T-helper 17 cell (primary cell): ENCODE results near the gene ILKAP. TPM values are rescaled to one million over a fixed set of nuclear protein-coding genes. Genes with fewer than 3 reads are reported as not detected.

ENCODE experiments used
- ATAC-seq: fragments of 150-1000 bp; cut with Tn5 transposase; 2 replicates; pipeline ENCODE4 v1.10.0; 2021; ENCODE audit warnings: mild to moderate bottlenecking, moderate library complexity
- DNase-seq, 3 donors: peaks; one replicate each; pipeline versions ENCODE4 v3.0.0 to v3.0.0-alpha.2; 2020 to 2021
- H3K9me3 ChIP-seq: one replicate; pipeline ENCODE4 v1.7.0; 2013; ENCODE audit warnings: low read length, mild to moderate bottlenecking; ENCODE audit not compliant: control insufficient read depth, poor library complexity, severe bottlenecking
- H3K27ac Mint-ChIP-seq: one replicate; pipeline ENCODE4 v1.8.0; 2022; ENCODE audit warnings: mild to moderate bottlenecking, moderate library complexity, mixed read lengths
- H3K27me3 Mint-ChIP-seq: one replicate; pipeline ENCODE4 v1.8.0; 2022; ENCODE audit warnings: mixed read lengths
- H3K36me3 Mint-ChIP-seq: one replicate; pipeline ENCODE4 v1.8.0; 2022; ENCODE audit warnings: low read depth, mixed read lengths
- H3K4me1 Mint-ChIP-seq: one replicate; pipeline ENCODE4 v1.8.0; 2022; ENCODE audit warnings: mild to moderate bottlenecking, mixed read lengths
- H3K4me3 Mint-ChIP-seq: one replicate; pipeline ENCODE4 v1.8.0; 2022; ENCODE audit warnings: mild to moderate bottlenecking, moderate library complexity, mixed read lengths
- total RNA-seq, 4 donors: library from RNA in 2 of 4; stranded (reverse) in 2 of 4; gene quantifications; one replicate each; pipeline ENCODE4 v1.2.3 and lab custom pipeline; 2022 to 2026

Gene ILKAP
- total RNA-seq (100 to 1,000 TPM; 114 to 123 TPM), total RNA-seq (lab: John Stamatoyannopoulos, UW) (55.1 to 56.0 reads per million in 2 donors)

DNA sequence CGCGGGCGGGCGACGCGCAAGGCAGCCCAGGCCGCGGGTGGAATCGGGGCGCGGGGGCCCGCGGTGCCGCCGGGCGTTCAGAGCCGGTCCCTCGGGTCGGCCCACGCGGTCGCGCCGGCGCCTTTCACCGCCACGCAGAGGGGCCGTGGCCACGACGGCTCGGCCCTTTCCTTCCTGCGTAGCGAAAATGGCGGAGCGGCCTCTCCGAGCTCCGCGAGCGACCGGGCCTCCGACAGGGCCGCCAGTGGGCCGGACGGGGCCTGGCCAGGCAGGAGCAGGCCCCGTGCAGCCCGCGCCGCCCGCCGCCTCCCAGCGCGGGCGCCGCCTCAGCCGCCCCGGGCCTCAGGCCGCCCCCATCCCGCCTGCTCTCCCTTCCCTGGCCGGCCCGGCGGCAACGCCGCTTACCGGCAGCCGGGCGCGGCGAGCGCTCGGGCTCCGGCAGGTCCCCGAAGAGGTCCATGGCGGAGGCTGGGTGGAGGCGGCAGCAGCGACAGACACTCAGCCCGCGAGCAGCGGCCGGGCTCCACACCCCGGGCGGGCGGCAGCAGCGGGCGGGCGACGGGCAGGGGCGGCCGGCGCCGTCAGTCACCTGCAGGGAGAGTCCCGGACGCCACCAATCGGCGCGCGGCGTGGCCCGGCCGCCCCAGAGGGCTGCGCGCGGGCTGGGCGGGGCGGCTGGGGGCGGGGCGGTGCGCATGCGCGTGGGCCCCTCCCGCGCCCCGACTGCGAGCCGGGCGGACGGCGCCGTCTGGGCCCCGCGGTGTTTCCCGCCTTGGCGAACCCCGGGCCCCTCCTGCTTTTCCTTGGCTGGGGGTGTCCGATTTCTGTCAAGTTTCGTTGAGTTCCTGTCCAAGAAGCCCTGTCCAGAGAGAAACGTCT lies at the start of gene ILKAP:
Gene ILKAP, minus strand, starts transcription at position 602 of the 879 bp plus-strand sequence. Its CDS starts 142 bp downstream, at position 460.
- ATAC-seq (peak; percentile 97), DNase-seq (peak; percentile 91 to 96 (median 91))
- H3K4me1 Mint-ChIP-seq, result peaks cover 20% of the 10 kb centered on the region
- H3K27me3 Mint-ChIP-seq, result no peaks in the 10 kb centered on the region
- H3K27ac Mint-ChIP-seq, result peak within 1 kb of the TSS; percentile 91
- no peaks in the 10 kb centered on the region for H3K9me3 ChIP-seq
- no peaks in the 10 kb centered on the region for H3K36me3 Mint-ChIP-seq
- H3K4me3 Mint-ChIP-seq, result peak within 1 kb of the TSS; percentile 87

DNA sequence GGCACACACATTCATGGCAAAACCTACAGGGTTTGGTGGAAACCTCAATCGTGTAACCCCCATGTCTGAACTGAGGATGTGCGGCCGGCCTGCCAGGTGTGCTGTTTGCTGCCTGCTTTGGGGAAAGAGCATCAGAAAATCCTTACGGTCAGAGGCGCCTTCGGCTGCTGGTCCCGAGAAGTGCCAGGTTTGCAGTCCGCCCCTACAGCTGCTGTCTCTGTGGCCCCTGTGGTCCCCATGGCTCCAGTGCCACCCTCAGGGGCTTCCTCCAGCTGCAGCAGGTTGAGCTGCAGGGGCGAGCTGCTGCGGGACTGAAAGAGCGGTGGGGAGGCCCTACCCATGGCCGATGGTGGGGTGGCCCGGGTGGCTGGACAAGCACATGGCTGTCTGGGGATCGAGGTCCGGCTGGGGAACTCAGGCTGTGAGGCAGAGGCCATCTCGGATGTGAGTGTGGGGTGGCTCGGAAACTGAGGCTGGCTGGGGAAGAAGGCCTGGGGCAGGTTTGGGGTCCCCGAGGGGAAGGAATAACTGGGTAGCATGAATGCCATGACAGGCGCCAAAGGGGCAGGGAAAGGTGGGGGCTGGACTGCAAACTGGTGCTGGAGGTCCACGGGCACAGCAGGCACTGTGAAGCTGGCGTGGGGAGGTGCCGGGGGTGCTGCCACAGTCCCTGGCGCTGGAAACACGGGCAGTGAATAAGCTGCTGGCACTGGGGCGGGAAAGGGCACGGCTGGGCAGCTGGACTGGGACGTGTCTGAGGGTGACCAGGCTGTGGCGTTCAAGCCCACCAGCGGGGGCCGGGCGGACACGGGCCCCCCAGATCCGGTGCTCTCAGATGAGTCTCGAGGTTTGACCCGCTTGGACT lies 49.5 kb upstream of the ILKAP start:
- no peaks in the 10 kb centered on the region for H3K4me1 Mint-ChIP-seq
- H3K9me3 ChIP-seq, result no peaks in the 10 kb centered on the region
- DNase-seq (no peak), ATAC-seq (no peak)
- no peaks in the 10 kb centered on the region for H3K27me3 Mint-ChIP-seq
- H3K36me3 Mint-ChIP-seq, result no peaks in the 10 kb centered on the region
- no peak overlapping the region for H3K27ac Mint-ChIP-seq
- H3K4me3 Mint-ChIP-seq, result no peak overlapping the region

- no peaks in the 10 kb centered on the region for H3K36me3 Mint-ChIP-seq
- H3K27me3 Mint-ChIP-seq, result no peaks in the 10 kb centered on the region
- ATAC-seq (no peak), DNase-seq (no peak)
- H3K4me1 Mint-ChIP-seq, result no peaks in the 10 kb centered on the region
- no peak overlapping the region for H3K4me3 Mint-ChIP-seq
- H3K27ac Mint-ChIP-seq, result no peak overlapping the region
- no peaks in the 10 kb centered on the region for H3K9me3 ChIP-seq
Measured at GRCh38 chr2:238251986-238252385, 48.5 kb upstream of the ILKAP start.

DNA sequence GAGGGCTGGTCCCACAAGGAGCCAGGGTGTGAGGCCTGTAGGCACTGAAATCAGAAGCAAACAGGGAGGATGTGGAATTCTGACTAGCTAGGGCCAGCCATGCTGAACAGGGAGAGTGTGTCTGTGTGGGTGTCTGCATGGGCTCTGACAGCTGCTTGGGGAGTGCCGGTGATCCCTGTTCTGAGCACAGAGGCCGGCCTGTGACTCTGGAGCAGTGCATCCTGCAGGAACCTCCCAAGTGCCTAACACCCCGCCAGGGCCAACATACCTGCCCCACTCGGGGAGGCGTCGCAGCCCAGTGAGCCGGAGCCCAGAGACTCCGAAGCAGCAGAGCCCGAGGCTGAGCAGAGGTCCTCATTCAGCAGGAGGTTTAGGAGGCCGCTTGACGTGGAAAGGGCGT lies 47.8 kb upstream of the ILKAP start:
- H3K4me1 Mint-ChIP-seq, result no peaks in the 10 kb centered on the region
- no peak overlapping the region for H3K4me3 Mint-ChIP-seq
- no peaks in the 10 kb centered on the region for H3K36me3 Mint-ChIP-seq
- no peak overlapping the region for H3K27ac Mint-ChIP-seq
- ATAC-seq, result no peak
- no peaks in the 10 kb centered on the region for H3K27me3 Mint-ChIP-seq
- H3K9me3 ChIP-seq, result no peaks in the 10 kb centered on the region
- no peak for DNase-seq

DNA sequence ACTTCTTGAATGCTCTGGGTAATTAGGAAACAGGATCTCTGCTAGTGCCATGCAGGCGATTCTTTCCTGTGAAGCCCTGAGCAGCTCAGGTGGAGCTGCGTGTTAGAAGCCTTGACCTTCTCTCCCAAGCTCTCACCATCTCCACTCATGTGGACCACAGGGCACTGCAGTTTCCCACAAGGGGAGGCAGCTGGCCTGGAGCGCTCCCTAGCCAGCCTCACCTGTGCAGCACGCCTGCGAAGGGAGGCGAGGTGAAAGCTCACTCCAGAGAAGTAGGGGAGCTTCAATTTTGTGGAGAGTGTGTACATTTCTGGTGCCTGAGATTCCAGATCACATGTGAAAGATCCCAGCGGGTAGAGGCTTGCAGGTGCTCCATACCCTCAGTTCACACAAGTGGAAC lies 47.4 kb upstream of the ILKAP start:
- H3K9me3 ChIP-seq, result no peaks in the 10 kb centered on the region
- Mint-ChIP-seq H3K4me1 (no peaks in the 10 kb centered on the region), H3K27ac (no peak overlapping the region), H3K36me3 (no peaks in the 10 kb centered on the region), H3K4me3 (no peak overlapping the region), H3K27me3 (no peaks in the 10 kb centered on the region)
- ATAC-seq (no peak), DNase-seq (no peak)

DNA sequence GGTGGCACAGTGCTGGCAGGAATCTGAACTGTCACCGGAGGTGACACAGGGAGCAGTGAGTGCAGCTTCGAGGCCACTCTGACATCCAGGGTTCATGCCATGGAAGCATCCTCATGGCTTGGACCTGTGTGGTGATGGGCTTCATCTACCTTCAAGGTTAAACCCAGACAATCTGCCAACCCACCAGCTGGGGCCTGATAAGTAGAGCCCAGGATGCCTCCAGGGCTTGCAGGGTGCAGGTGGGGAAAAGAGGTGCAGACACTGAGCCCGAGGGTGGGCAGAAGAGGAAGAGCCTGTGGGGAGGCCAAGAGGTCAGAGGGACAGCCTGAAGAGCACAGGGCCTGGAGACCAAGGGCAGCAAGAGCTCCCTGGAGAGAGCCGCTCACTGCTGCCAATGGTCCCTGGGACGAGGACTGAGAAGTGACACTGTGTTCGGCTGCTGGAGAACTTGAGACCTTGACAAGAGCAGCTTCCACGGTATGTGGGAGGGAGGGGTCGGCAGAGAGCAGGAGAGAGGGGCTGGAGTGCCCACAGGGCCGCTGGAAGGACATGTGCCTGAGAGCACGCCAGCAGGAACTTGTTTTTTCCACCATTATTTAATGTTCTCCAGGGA lies 44.5 kb upstream of the ILKAP start:
- no peak for DNase-seq
- no peaks in the 10 kb centered on the region for H3K9me3 ChIP-seq
- Mint-ChIP-seq H3K36me3 (no peaks in the 10 kb centered on the region), H3K27ac (peak overlapping the region; percentile 9), H3K4me1 (no peaks in the 10 kb centered on the region), H3K4me3 (no peak overlapping the region), H3K27me3 (no peaks in the 10 kb centered on the region)
- no peak for ATAC-seq

DNA sequence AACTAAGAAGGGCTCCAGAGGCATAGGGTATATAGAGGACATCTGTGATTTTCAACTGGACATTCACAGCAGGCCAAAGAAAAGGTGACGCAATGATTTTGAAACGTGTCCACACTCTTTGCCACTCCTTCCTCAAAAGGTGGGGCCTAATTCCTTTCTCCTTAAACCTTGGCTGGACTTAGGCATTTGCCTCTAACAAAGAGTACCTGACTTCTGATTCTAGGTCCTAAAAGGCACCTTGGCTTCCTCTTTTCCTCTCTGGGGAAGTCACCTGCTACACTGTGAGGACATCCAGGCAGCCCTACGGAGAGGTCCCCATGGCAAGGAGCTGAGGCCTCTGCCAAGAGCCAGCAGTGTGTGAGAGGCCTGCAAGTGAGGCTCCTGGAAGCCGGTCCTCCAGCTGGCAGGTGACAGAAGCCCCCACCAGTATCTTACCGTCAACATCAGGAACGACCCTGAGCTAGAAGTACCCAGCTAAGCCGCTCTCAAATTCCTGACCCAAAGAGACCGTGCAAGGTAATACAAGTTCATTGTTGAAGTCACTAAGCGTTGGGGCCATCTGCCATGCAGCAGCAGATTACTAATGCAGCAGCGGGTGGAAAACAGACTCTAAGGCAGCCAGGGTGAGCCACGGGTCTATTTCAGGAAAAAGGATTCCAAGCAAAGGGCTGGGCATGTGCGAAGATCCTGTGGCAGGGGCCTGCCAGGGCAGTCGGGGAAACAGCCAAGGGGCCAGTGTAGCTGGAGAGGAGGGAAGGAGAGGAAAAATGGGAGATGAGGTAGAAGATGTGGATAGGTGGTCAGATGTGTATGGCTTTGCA lies 43.7 kb upstream of the ILKAP start:
- H3K4me3 Mint-ChIP-seq, result no peak overlapping the region
- H3K9me3 ChIP-seq, result no peaks in the 10 kb centered on the region
- DNase-seq, result no peak
- ATAC-seq, result no peak
- H3K4me1 Mint-ChIP-seq, result peaks cover 2% of the 10 kb centered on the region
- no peaks in the 10 kb centered on the region for H3K27me3 Mint-ChIP-seq
- H3K27ac Mint-ChIP-seq, result peak overlapping the region; percentile 9
- no peaks in the 10 kb centered on the region for H3K36me3 Mint-ChIP-seq

GRCh38 chr2:238244151-238244550 lies 40.7 kb upstream of the ILKAP start:
- Mint-ChIP-seq H3K27ac (no peak overlapping the region), H3K4me1 (peaks cover 13% of the 10 kb centered on the region), H3K27me3 (no peaks in the 10 kb centered on the region), H3K36me3 (peaks cover 2% of the 10 kb centered on the region), H3K4me3 (no peak overlapping the region)
- DNase-seq (no peak), ATAC-seq (no peak)
- H3K9me3 ChIP-seq, result no peaks in the 10 kb centered on the region

DNA sequence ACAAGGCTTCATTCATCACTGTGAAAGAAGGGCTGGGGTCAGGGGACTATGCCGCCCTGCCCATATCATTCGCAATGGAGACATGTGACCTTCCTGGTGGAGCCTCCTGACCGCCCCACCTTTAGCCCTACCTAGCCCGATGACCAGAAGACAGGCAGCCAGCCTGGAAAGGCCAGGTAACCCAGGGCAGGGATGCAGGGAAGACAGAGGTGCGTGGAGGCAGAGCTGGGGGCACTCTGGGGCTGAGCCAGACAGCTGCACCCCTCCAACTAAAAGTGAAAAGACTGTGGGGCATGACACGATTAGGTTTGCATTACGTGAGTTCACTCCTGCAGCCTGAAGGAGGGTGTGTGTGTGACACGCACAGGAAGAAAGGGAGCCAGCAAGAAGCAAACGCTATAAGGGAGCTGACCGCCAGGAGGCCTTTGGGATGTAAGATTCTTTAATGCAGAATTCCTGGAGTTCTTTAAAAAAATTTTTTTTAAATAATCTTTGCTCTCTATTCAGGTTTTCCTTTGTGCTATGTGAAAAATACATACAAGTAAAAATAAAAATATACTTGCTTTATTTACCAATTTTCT lies 40.1 kb upstream of the ILKAP start:
- peak overlapping the region; percentile 47 for H3K27ac Mint-ChIP-seq
- peaks cover 2% of the 10 kb centered on the region for H3K36me3 Mint-ChIP-seq
- peaks cover 13% of the 10 kb centered on the region for H3K4me1 Mint-ChIP-seq
- ATAC-seq (no peak), DNase-seq (no peak)
- no peak overlapping the region for H3K4me3 Mint-ChIP-seq
- no peaks in the 10 kb centered on the region for H3K9me3 ChIP-seq
- H3K27me3 Mint-ChIP-seq, result no peaks in the 10 kb centered on the region

DNA sequence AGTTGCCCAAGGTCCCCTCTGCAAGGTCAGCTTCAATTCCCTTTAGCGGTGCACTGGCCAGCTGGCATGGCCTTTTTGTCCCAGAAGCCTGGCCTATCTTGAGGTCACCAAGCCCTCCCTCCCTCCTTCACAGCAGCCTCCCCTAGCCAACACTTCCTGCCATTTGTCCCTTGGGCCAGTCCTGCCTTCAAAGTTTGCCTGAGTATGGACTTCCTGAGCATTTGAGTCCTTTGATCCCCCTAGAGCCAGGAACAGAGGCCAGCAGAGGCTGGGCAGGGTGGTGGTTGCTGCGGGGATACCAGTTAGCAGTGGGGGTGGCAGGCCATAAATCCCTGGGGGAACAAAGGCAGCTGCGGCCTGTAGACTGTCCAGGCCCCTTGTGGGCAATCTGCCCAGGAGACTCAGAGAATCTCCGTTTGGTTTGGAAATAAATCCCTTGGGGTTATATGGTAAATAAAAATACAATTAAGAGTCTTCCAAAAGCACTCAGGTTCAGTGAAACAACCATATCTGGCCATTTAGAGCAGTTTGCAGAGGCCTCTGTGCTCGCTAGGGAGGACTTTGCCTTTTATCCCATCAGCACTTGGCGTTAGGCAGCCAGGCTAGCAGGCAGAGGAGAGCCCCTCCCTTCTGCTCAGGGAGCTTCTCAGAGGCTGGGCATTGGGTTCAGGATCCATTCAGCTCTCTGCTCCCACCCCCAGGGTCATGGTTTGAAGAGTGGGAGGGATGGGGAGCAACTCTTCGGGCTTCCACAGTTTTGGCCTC lies 39.4 kb upstream of the ILKAP start:
- no peaks in the 10 kb centered on the region for H3K9me3 ChIP-seq
- no peak overlapping the region for H3K4me3 Mint-ChIP-seq
- H3K27me3 Mint-ChIP-seq, result no peaks in the 10 kb centered on the region
- H3K4me1 Mint-ChIP-seq, result peaks cover 13% of the 10 kb centered on the region
- H3K36me3 Mint-ChIP-seq, result peaks cover 2% of the 10 kb centered on the region
- H3K27ac Mint-ChIP-seq, result peak overlapping the region; percentile 47
- no peak for DNase-seq
- no peak for ATAC-seq

GRCh38 chr2:238241970-238242369 lies 38.5 kb upstream of the ILKAP start:
- DNase-seq (no peak), ATAC-seq (no peak)
- peaks cover 15% of the 10 kb centered on the region for H3K4me1 Mint-ChIP-seq
- peak overlapping the region; percentile 57 for H3K4me3 Mint-ChIP-seq
- peak overlapping the region; percentile 47 for H3K27ac Mint-ChIP-seq
- H3K36me3 Mint-ChIP-seq, result peaks cover 2% of the 10 kb centered on the region
- H3K9me3 ChIP-seq, result no peaks in the 10 kb centered on the region
- no peaks in the 10 kb centered on the region for H3K27me3 Mint-ChIP-seq
